ENCODE measurements around the gene IL15.

DNA sequence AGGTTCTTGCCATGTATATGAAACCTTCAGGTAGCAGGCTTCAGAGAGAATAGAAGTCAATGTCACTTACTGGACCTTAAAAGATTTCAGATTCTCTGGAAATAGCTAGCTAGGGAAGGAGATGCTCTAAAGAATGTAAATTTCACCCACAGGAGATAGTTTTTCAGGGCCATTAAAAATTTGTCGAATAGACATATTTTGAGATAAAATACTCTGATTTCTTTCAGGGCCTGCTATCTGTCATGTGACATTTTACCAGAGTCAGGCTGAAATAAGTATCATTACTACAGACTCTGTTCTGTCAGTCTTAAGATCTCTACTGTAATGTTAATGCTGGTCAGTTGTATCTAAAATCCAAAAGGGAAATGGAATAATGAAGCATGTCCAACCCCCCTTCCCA, 15.7 kb upstream of the IL15 start:
- TF ChIP-seq CTCF (conservative IDR thresholded peaks at IDR 0.05; ENCODE audit: low read depth, low read length): no peak
- TF ChIP-seq, protein P1, sequence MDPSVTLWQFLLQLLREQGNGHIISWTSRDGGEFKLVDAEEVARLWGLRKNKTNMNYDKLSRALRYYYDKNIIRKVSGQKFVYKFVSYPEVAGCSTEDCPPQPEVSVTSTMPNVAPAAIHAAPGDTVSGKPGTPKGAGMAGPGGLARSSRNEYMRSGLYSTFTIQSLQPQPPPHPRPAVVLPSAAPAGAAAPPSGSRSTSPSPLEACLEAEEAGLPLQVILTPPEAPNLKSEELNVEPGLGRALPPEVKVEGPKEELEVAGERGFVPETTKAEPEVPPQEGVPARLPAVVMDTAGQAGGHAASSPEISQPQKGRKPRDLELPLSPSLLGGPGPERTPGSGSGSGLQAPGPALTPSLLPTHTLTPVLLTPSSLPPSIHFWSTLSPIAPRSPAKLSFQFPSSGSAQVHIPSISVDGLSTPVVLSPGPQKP (IDR thresholded peaks at IDR 0.05; ENCODE audit: borderline replicate concordance, low read depth, low read length): no peak
- no peak for TF ChIP-seq POLR2A (IDR thresholded peaks at IDR 0.05; ENCODE audit: low read depth, low read length)
- TF ChIP-seq USF2 (IDR thresholded peaks at IDR 0.05; ENCODE audit: low read depth, low read length): no peak
- no peak for TF ChIP-seq SMC3 (IDR thresholded peaks at IDR 0.05; ENCODE audit: low read depth, low read length)
- no peak for TF ChIP-seq FOS (IDR thresholded peaks at IDR 0.05; ENCODE audit: low read depth, low read length)
- TF ChIP-seq NFE2L2 (IDR thresholded peaks at IDR 0.05; ENCODE audit: low read depth, low read length): no peak
- no peak for TF ChIP-seq CEBPB (IDR thresholded peaks at IDR 0.05; ENCODE audit: low read depth, low read length)
- TF ChIP-seq MXI1 (IDR thresholded peaks at IDR 0.05; ENCODE audit: borderline replicate concordance, low read depth, low read length): no peak
- no peak for TF ChIP-seq RFX5 (IDR thresholded peaks at IDR 0.05; ENCODE audit: low read depth, low read length)
- TF ChIP-seq MAFK (IDR thresholded peaks at IDR 0.05; ENCODE audit: low read depth, low read length): no peak
- TF ChIP-seq RAD21 (IDR thresholded peaks at IDR 0.05; ENCODE audit: low read length): no peak
- TF ChIP-seq BHLHE40 (IDR thresholded peaks at IDR 0.05; ENCODE audit: low read depth, low read length): no peak

Measured in IMR-90 (cell line).